H1 (cell line): Measurements from ENCODE around the gene MECR.

ENCODE experiments used
- POLR2A ChIP-seq, 2 experiments: IDR thresholded peaks; 1 replicate in 1 of 2; 2 replicates in 1 of 2; pipeline ENCODE4 v1.6.1; 2011; ENCODE audit warnings: low read depth in 2 of 2, low read length in 2 of 2, mild to moderate bottlenecking in 2 of 2; ENCODE audit errors: control extremely low read depth in 1 of 2
- RNF2 ChIP-seq: fragments of 200-900, 300-1000 bp; sonication (generic); IDR thresholded peaks from 2 replicates; pipeline ENCODE4 v1.7.1; 2016; ENCODE audit warnings: borderline replicate concordance, low read depth, mild to moderate bottlenecking, antibody characterized with exemption, low read length; ENCODE audit not compliant: poor library complexity, severe bottlenecking; ENCODE audit errors: missing control alignments
- TF ChIP-seq, protein P1 (sequence below), 3 experiments: IDR thresholded peaks; 1 replicate in 2 of 3; 2 replicates in 1 of 3; pipeline versions ENCODE4 v1.5.1 to v1.6.1; 2011; ENCODE audit warnings: low read length in 3 of 3, mild to moderate bottlenecking in 3 of 3, inconsistent platforms in 2 of 3, low read depth in 1 of 3, moderate library complexity in 1 of 3; ENCODE audit not compliant: insufficient read depth in 1 of 3; ENCODE audit errors: control extremely low read depth in 1 of 3

DNA sequence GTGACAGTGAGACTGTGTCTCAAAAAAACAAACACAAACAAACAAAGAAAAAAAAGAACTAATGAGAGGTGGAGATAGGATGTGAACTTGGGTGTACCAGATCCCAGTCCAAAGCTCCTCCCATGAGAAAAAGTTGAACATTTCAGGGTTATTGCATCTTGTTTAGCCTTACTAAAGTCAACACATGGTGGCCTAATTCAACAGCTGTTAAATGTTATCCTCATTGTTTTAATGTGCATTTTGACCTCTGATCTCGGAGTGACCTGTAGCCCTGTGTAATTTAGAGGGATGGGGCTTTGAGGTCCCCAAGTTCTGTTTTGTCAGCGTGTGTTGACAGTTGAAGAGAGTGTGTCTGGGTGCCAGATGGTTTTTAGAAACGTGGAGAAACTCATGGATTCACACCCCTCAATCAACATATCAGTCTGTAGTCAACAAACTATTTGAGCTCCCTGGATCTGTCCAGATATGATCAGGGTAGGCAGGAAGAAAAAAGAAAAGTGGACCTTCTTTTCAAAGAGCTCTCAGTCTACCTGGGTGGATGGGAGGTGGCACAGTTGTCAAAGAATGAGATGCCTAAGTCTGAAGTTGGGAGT is 40.3 kb upstream of the MECR start:
- TF ChIP-seq POLR2A (IDR thresholded peaks at IDR 0.05; ENCODE audit: control extremely low read depth in 1 of 2, low read depth in 2 of 2, low read length in 2 of 2) (no peak), RNF2 (no peak)
- TF ChIP-seq, protein P1, sequence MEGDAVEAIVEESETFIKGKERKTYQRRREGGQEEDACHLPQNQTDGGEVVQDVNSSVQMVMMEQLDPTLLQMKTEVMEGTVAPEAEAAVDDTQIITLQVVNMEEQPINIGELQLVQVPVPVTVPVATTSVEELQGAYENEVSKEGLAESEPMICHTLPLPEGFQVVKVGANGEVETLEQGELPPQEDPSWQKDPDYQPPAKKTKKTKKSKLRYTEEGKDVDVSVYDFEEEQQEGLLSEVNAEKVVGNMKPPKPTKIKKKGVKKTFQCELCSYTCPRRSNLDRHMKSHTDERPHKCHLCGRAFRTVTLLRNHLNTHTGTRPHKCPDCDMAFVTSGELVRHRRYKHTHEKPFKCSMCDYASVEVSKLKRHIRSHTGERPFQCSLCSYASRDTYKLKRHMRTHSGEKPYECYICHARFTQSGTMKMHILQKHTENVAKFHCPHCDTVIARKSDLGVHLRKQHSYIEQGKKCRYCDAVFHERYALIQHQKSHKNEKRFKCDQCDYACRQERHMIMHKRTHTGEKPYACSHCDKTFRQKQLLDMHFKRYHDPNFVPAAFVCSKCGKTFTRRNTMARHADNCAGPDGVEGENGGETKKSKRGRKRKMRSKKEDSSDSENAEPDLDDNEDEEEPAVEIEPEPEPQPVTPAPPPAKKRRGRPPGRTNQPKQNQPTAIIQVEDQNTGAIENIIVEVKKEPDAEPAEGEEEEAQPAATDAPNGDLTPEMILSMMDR (IDR thresholded peaks at IDR 0.05; ENCODE audit: control extremely low read depth in 1 of 3, insufficient read depth in 1 of 3, low read depth in 1 of 3, low read length in 3 of 3): no peak
